GM12892 (cell line): ENCODE data around the gene KIF26A.

ENCODE experiments used
- POLR2A ChIP-seq: IDR thresholded peaks from 2 replicates; pipeline ENCODE4 v1.6.1; 2011; ENCODE audit warnings: low read depth, low read length, control low read depth
- POLR2AphosphoS5 ChIP-seq: IDR thresholded peaks from 2 replicates; pipeline ENCODE4 v1.6.1; 2011; ENCODE audit warnings: low read depth, low read length, control low read depth

DNA sequence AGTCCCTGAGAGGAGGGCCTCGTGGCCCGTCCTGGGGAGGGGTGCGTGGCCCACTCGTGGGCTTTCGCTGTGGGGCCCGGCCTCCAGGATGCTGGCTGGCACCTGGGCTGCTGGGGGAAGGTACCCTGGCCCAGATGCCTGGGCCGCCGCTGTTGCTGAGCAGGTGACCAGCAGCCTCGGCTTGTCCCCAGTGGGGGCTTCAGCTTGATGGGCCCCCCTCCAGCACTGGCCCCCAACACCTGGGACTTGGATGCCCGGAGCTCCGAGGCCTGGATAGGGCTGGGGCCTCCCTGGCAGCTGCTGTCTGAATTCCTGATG, 10.8 kb downstream of the KIF26A start:
- TF ChIP-seq POLR2A = no peak
- no peak for TF ChIP-seq POLR2AphosphoS5
